Stomach (tissue), 4 donors: Measurements from ENCODE around the gene CHCHD4.

ENCODE experiments used
- POLR2AphosphoS5 ChIP-seq, 3 donors: sonication (generic); formaldehyde crosslinking; IDR thresholded peaks; one replicate each; pipeline ENCODE4 v1.6.1; 2016; ENCODE audit warnings: antibody characterized with exemption in 3 of 3
- TF ChIP-seq, protein P1 (sequence below), 7 experiments: fragments of 450-650 bp in 4 of 7; fragments of 200-600 bp in 3 of 7; sonication (generic) in 3 of 7; IDR thresholded peaks; one replicate each; pipeline ENCODE4 v1.5.1; 2016 to 2019; ENCODE audit warnings: antibody characterized with exemption in 7 of 7, control low read depth in 2 of 7, mild to moderate bottlenecking in 1 of 7

DNA sequence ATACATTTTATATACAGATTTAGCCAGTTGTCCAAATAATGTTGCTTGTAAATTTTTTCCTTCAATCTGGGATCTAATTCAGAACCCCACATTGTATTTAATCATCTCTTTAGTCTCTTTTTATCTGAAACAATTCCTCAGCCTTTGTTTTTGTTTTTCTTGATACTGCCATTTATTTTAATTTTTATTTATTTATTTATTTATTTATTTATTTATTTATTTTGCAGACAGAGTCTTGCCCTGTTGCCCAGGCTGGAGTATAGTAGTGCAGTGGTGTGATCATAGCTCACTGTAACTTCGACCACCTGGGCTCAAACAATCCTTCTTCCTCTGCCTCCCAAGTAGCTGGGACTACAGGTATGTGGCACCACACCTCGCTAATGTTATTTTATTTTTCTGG is 61.5 kb downstream of the CHCHD4 start:
- no peak for TF ChIP-seq POLR2AphosphoS5 (IDR thresholded peaks at IDR 0.05)
- TF ChIP-seq, protein P1, sequence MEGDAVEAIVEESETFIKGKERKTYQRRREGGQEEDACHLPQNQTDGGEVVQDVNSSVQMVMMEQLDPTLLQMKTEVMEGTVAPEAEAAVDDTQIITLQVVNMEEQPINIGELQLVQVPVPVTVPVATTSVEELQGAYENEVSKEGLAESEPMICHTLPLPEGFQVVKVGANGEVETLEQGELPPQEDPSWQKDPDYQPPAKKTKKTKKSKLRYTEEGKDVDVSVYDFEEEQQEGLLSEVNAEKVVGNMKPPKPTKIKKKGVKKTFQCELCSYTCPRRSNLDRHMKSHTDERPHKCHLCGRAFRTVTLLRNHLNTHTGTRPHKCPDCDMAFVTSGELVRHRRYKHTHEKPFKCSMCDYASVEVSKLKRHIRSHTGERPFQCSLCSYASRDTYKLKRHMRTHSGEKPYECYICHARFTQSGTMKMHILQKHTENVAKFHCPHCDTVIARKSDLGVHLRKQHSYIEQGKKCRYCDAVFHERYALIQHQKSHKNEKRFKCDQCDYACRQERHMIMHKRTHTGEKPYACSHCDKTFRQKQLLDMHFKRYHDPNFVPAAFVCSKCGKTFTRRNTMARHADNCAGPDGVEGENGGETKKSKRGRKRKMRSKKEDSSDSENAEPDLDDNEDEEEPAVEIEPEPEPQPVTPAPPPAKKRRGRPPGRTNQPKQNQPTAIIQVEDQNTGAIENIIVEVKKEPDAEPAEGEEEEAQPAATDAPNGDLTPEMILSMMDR (IDR thresholded peaks at IDR 0.05) = no peak
